A549 (cell line): ENCODE data around the gene ARHGAP30. TPM values are rescaled to one million over a fixed set of nuclear protein-coding genes. Genes with fewer than 3 reads are reported as not detected.

ENCODE experiments used
- ATAC-seq, 2 experiments: fragments of 200-7000 bp in 1 of 2; fragments of >200 bp in 1 of 2; cut with Nextera tagmentation in 1 of 2; cut with Tn5 transposase in 1 of 2; 3 replicates each; pipeline versions ENCODE4 v1.8.0 to v1.9.1; 2018 to 2020; ENCODE audit warnings: mild to moderate bottlenecking in 1 of 2, moderate library complexity in 1 of 2
- CTCF ChIA-PET: fragments of 300-600 bp; sonication (Branson Sonifier 250); formaldehyde crosslinking; extraction: SDS; loops from one replicate; lab custom pipeline; 2021; ENCODE audit warnings: antibody characterized with exemption, inconsistent platforms; lab: Yijun Ruan, JAX
- POLR2A ChIA-PET: fragments of 350-600 bp; formaldehyde crosslinking; extraction: SDS; loops from one replicate; lab custom pipeline; 2021; ENCODE audit warnings: antibody characterized with exemption, inconsistent platforms; lab: Yijun Ruan, JAX
- DNase-seq, 2 experiments: peaks; one replicate each; pipeline versions ENCODE4 v3.0.0 to v3.0.0-alpha.2; 2011 to 2016; ENCODE audit warnings: low read depth in 1 of 2, low spot score in 1 of 2
- FAIRE-seq: peaks from 2 replicates; lab custom pipeline; 2011; peaks lifted over from hg19 to GRCh38; lab: Jason Lieb, UNC
- H3K27ac ChIP-seq, 2 experiments: fragments of >200 bp; sonication (Bioruptor Twin); formaldehyde crosslinking; 3 replicates each; pipeline ENCODE4 v1.5.1; 2016 to 2017
- H3K4me1 ChIP-seq: fragments of >200 bp; sonication (Bioruptor Twin); formaldehyde crosslinking; 3 replicates; pipeline ENCODE4 v1.6.1; 2016
- H3K4me2 ChIP-seq: fragments of >200 bp; sonication (Bioruptor Twin); formaldehyde crosslinking; 3 replicates; pipeline ENCODE4 v1.6.1; 2016
- H3K4me3 ChIP-seq: fragments of >200 bp; sonication (Bioruptor Twin); formaldehyde crosslinking; 3 replicates; pipeline ENCODE4 v1.5.1; 2016
- H3K9me3 ChIP-seq: fragments of >200 bp; sonication (Bioruptor Twin); formaldehyde crosslinking; 3 replicates; pipeline ENCODE4 v1.6.1; 2016
- BHLHE40 ChIP-seq: IDR thresholded peaks from 2 replicates; pipeline ENCODE4 v1.6.1; 2012; ENCODE audit warnings: low read depth, low read length, inconsistent platforms
- CBX8 ChIP-seq: fragments of 200-600 bp; sonication (generic); IDR thresholded peaks from 2 replicates; pipeline ENCODE4 v1.6.1; 2016
- EP300 ChIP-seq, 2 experiments: fragments of >200 bp; sonication (Bioruptor Twin); formaldehyde crosslinking; IDR thresholded peaks; 2 replicates in 1 of 2; 3 replicates in 1 of 2; pipeline ENCODE4 v1.6.1; 2016 to 2017
- FOSL2 ChIP-seq, 2 experiments: fragments of 450-650 bp in 1 of 2; fragments of >200 bp in 1 of 2; sonication (Bioruptor Twin) in 1 of 2; formaldehyde crosslinking; IDR thresholded peaks; 2 replicates each; pipeline versions ENCODE4 v1.5.0 to v1.6.1; 2016 to 2020; ENCODE audit warnings: mild to moderate bottlenecking in 1 of 2, moderate library complexity in 1 of 2
- FOXS1 ChIP-seq: fragments of 250-450 bp; sonication (Bioruptor Pico); IDR thresholded peaks from 2 replicates; pipeline ENCODE4 v1.5.0; 2020; ENCODE audit warnings: mild to moderate bottlenecking, moderate library complexity
- GATA3 ChIP-seq: IDR thresholded peaks from 2 replicates; pipeline ENCODE4 v1.6.1; 2012; ENCODE audit warnings: borderline replicate concordance
- JUNB ChIP-seq: fragments of >200 bp; sonication (Bioruptor Twin); formaldehyde crosslinking; IDR thresholded peaks from 2 replicates; pipeline ENCODE4 v1.6.1; 2016
- KDM1A ChIP-seq: fragments of 200-600 bp; sonication (generic); IDR thresholded peaks from 2 replicates; pipeline ENCODE4 v1.6.1; 2016; ENCODE audit warnings: low read depth, mild to moderate bottlenecking
- KDM5A ChIP-seq: fragments of 200-600 bp; sonication (generic); IDR thresholded peaks from 2 replicates; pipeline ENCODE4 v1.6.1; 2016; ENCODE audit warnings: antibody characterized with exemption, mild to moderate bottlenecking
- MAZ ChIP-seq: fragments of 150-350 bp; IDR thresholded peaks from 2 replicates; pipeline ENCODE4 v1.6.1; 2014; ENCODE audit warnings: antibody characterized with exemption, low read depth, low read length, borderline replicate concordance
- NFE2L2 ChIP-seq: fragments of 150-350 bp; conservative IDR thresholded peaks from 2 replicates; pipeline ENCODE4 v1.6.1; 2014; ENCODE audit warnings: low read length
- NR3C1 ChIP-seq: fragments of >200 bp; sonication (Bioruptor Twin); formaldehyde crosslinking; IDR thresholded peaks from 3 replicates; pipeline ENCODE4 v1.6.1; 2017
- POLR2A ChIP-seq: IDR thresholded peaks from 2 replicates; pipeline ENCODE4 v1.6.1; 2012; ENCODE audit warnings: mild to moderate bottlenecking, low read length
- RARB ChIP-seq: fragments of 250-450 bp; sonication (Bioruptor Pico); IDR thresholded peaks from 2 replicates; pipeline ENCODE4 v1.8.0; 2021; ENCODE audit warnings: mild to moderate bottlenecking, moderate library complexity
- TP53 ChIP-seq: fragments of 250-450 bp; sonication (Bioruptor Pico); IDR thresholded peaks from 2 replicates; pipeline ENCODE4 v1.5.0; 2021; ENCODE audit warnings: mild to moderate bottlenecking, moderate library complexity
- USF2 ChIP-seq: fragments of 450-650 bp; IDR thresholded peaks from 2 replicates; pipeline ENCODE4 v1.6.1; 2014; ENCODE audit warnings: antibody characterized with exemption
- ZFP36 ChIP-seq: fragments of 450-650 bp; IDR thresholded peaks from 2 replicates; pipeline ENCODE4 v1.6.1; 2014; ENCODE audit warnings: borderline replicate concordance; ENCODE audit not compliant: partially characterized antibody
- WGBS: methylation state at CpG from one replicate; pipeline ENCODE4 v1.1.6; 2017; ENCODE audit errors: missing lambda C conversion rate; 5-methylcytosine and 5-hydroxymethylcytosine counted together
- polyA plus RNA-seq, 4 experiments: library from polyadenylated mRNA; depleted of rRNA in 3 of 4; stranded (reverse); fragments of >200 nt; fragmentation: RNase III in 1 of 4; extraction: RNeasy Plus Mini Kit Qiagen cat#74134 plus additional on column Dnase treatment in 1 of 4; gene quantifications; 2 replicates in 3 of 4; 3 replicates in 1 of 4; pipeline ENCODE4 v1.2.3, GENCODE V29; 2011 to 2017
- TF ChIP-seq, protein P1 (sequence below): IDR thresholded peaks from 2 replicates; pipeline ENCODE4 v1.6.1; 2012
- TF ChIP-seq, protein P2 (sequence below): fragments of 150-350 bp; IDR thresholded peaks from 2 replicates; pipeline ENCODE4 v1.6.1; 2014; ENCODE audit warnings: low read depth, mild to moderate bottlenecking, low read length
- TF ChIP-seq, protein P3 (sequence below): fragments of >200 bp; sonication (Bioruptor Twin); formaldehyde crosslinking; IDR thresholded peaks from 3 replicates; pipeline ENCODE4 v1.6.1; 2016

ARHGAP30 gene
- polyA plus RNA-seq, 2 of the 4 experiments (the other 2 are of a cell fraction) = 0.06 to 0.13 TPM

DNA sequence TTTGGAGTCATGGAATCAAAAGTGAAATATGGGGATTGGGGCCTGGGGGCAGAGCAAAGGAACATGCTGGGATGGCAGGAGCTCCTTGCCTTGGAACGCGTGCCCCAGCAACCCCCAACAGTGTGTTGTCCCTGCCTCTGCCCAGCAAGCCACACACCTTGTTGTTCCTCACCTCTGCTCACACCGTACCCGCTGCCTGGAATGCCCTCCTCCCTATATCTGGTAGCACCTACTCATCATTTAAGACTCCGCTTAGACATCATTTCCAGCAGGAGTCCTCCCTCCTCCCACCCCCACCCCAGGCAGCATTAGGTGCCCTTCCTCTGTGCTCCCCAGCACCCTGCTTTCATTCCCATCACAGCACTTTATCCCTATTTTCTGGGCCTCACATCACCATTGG, 11.8 kb upstream of the ARHGAP30 start:
- CTCF ChIA-PET = interaction anchor here (2.6 to 12.7 kb wide), 2 partner anchors 10 to 15 kb away, joined by 15 to 167 read pairs; partner anchors contain the start of gene KLHDC9
- H3K4me2 ChIP-seq = no peak overlapping the region
- FAIRE-seq (no peak), ATAC-seq (no peak), DNase-seq (no peak)
- WGBS = 84% methylated on average over 5 of the region's 5 CpGs
- POLR2A ChIA-PET = interaction anchor here (1.6 kb wide), 1 partner anchor 37 kb away, joined by 3 read pairs; no protein-coding TSS in a partner anchor
- H3K9me3 ChIP-seq = no peaks in the 10 kb centered on the region
- H3K4me3 ChIP-seq = no peak overlapping the region
- peaks cover 53% of the 10 kb centered on the region for H3K4me1 ChIP-seq
- peak overlapping the region; percentile 32 to 88 for H3K27ac ChIP-seq
- TF ChIP-seq RARB (CRISPR knock-in tag) = no peak
- TF ChIP-seq TP53 = no peak
- no peak for TF ChIP-seq EP300 (IDR thresholded peaks at IDR 0.05)
- TF ChIP-seq GATA3 = no peak
- TF ChIP-seq POLR2A = no peak
- TF ChIP-seq, protein P1, sequence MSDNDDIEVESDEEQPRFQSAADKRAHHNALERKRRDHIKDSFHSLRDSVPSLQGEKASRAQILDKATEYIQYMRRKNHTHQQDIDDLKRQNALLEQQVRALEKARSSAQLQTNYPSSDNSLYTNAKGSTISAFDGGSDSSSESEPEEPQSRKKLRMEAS = no peak
- no peak for TF ChIP-seq KDM1A
- TF ChIP-seq JUNB = no peak
- TF ChIP-seq FOXS1 (CRISPR knock-in tag) = no peak

DNA sequence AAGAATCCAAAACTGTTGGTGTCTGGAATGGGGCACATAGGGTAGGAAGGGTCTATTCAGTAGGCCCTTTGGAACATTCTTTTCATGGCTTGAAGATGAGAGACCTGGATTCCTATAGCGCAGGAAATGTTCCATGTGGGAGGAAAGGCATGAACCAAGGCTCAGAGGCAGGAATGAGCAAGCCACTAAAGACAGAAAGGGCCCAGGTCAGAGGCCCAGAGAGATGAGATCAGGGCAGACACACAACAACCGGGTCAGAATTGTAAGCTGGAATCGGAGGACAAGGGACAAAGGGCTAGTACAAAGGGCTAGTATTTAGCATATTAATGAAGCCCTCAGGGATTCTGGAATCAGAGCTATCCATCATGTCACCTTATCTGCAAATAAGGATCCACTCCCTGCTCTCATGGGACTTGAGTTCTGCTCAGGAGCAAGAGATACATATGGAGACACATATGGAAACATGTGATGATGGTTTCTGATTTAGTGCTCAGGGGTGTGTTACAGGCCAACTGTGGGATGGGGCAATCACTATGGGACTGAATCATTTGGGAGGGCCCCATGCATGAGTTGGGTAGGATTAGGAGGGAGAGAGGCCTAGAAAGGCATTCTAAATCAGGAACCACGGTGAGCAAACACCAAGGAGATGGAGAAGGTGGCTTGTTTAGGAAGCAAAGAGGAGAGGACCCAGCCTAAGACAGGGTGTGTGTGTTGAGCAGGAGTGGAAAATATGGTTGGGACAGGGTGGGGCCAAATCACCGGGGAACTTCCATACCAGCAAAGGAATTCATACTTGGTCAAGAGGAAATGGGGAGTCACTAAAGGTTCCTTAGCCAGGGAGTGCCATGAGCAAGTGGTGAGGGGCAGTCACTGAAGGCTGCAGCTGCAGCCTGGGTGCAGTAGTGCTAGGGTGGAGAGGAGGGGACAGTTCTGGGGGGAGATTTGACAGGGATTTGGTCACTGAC, 11.0 kb upstream of the ARHGAP30 start:
- FAIRE-seq = no peak
- H3K4me1 ChIP-seq = peaks cover 45% of the 10 kb centered on the region
- ATAC-seq = no peak
- no peaks in the 10 kb centered on the region for H3K9me3 ChIP-seq
- H3K27ac ChIP-seq = peak overlapping the region; percentile 32 to 88
- POLR2A ChIA-PET = no interaction called here
- no peak for DNase-seq
- CTCF ChIA-PET = interaction anchor here (1.1 to 12.7 kb wide), 5 partner anchors 9 to 83 kb away, joined by 3 to 167 read pairs (median 5); partner anchors contain the start of gene KLHDC9
- 73% methylated on average over 5 of the region's 5 CpGs for WGBS
- no peak overlapping the region for H3K4me3 ChIP-seq
- TF ChIP-seq BHLHE40 (no peak), CBX8 (no peak), ZFP36 (no peak), NFE2L2 (no peak), GATA3 (no peak), MAZ (no peak), FOSL2 (IDR thresholded peaks at IDR 0.05) (no peak), FOSL2 (CRISPR knock-in tag; IDR thresholded peaks at IDR 0.05) (no peak), KDM5A (no peak), USF2 (no peak), TP53 (no peak), NR3C1 (no peak)
- TF ChIP-seq, protein P1 = no peak
- TF ChIP-seq, protein P2, sequence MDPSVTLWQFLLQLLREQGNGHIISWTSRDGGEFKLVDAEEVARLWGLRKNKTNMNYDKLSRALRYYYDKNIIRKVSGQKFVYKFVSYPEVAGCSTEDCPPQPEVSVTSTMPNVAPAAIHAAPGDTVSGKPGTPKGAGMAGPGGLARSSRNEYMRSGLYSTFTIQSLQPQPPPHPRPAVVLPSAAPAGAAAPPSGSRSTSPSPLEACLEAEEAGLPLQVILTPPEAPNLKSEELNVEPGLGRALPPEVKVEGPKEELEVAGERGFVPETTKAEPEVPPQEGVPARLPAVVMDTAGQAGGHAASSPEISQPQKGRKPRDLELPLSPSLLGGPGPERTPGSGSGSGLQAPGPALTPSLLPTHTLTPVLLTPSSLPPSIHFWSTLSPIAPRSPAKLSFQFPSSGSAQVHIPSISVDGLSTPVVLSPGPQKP = no peak
- TF ChIP-seq, protein P3, sequence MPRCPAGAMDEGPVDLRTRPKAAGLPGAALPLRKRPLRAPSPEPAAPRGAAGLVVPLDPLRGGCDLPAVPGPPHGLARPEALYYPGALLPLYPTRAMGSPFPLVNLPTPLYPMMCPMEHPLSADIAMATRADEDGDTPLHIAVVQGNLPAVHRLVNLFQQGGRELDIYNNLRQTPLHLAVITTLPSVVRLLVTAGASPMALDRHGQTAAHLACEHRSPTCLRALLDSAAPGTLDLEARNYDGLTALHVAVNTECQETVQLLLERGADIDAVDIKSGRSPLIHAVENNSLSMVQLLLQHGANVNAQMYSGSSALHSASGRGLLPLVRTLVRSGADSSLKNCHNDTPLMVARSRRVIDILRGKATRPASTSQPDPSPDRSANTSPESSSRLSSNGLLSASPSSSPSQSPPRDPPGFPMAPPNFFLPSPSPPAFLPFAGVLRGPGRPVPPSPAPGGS = no peak
- no peak overlapping the region for H3K4me2 ChIP-seq
